COLO668 (cell line): ENCODE data around the gene ZC2HC1C.

ENCODE experiments used
- DNase-seq: peaks from one replicate; lab custom pipeline; 2025; ENCODE audit not compliant: unreplicated experiment; lab: John Stamatoyannopoulos, UW

Gene ZC2HC1C

DNA sequence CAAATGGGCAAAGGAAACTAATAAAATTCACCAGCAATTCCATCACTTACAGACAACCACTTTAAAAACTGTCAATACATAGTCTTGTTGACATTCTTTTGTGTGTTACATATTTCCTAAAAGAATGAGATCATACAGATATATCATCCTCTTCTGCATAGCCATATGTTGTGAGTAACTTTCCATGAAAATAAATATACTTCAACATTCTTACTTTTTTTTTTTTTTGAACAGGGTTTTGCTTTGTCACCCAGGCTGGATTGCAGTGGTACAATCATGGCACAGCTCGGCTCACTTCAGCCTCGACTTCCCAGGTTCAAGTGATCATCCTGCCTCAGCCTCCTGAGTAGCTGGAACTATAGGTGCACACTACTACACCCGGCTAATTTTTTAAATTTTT lies 20.9 kb downstream of the ZC2HC1C start:
- DNase-seq = no peak

DNA sequence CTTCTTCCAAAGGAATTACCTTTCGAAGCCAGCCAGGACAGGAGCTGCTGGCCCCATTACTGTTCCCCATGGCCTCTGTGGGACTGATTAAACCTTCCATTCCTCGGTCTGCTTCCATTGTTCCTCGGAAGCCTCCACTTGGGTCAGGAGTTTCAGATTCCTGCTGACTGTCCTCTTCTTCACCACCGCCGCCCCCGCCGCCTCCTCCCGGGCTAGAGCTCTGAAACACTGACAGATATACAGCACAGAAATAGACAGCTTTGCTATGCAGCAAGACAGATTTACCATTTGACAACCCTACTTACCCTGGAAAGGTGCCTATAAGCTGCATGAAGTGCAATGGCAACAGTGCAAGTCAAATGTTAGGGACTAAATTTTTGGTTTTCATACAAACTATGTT lies 21.8 kb downstream of the ZC2HC1C start:
- no peak for DNase-seq

- no peak for DNase-seq
These were observed 23.3 kb downstream of the ZC2HC1C start for GRCh38 chr14:75092698-75093097.

DNA sequence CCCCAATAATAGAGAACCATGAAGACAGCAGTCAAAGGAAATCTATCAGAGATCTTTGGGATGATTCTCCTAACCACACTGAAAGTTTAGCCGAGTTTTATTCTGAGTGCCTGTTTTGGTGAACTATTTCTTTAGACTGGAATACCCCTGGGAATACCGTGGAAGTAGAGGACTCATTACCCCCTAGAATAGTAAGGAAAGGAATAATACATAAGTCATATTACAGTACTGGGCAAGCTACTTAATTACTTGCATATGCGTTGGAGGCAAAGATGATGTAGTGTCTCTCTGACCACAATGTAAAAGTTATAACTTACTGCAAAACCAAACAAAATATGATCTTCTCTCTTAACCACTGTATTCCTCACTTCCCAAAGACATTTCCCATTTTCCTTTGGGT lies 25.5 kb downstream of the ZC2HC1C start:
- DNase-seq = no peak

GRCh38 chr14:75095690-75096089 lies 26.2 kb downstream of the ZC2HC1C start:
- no peak for DNase-seq

DNA sequence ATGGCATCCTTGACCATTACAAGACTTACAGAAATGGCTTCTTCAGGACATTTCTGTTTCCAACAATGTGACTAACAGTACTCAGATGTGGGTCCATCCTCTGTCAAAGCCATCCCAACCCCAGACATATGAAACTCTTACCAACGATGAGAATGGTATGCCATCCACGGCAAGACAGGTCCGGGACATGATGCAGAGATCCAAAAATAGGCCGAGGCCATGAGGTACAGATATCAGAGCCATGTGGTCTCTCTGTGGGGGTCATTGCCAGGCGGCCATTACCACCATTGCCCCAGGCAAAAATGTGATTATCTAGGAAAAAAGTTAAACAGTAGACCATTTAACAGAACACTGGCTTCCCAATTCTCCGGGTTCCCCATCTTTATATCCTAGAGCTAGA lies 27.5 kb downstream of the ZC2HC1C start:
- DNase-seq = no peak

GRCh38 chr14:75098212-75098611 lies 28.8 kb downstream of the ZC2HC1C start:
- DNase-seq = no peak

DNA sequence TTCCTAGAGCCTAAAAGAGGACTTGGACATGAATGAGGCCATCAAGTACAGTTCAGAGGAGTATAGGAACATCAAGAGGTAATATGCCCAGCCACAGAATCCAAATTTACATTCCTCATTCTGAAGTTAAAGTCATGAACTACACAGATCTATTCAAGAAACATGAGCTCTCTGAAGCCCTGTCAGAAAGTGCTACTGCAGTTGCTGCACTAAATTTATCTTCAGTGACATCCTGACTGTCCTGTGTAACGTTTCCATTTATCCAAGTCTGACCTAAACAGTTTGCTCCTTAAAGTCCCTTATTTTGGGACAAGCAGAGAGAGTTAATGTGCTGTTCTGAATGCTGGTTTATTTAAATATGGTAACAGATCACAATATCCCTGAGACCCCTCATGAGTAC lies 29.2 kb downstream of the ZC2HC1C start:
- no peak for DNase-seq

- DNase-seq = peak; percentile 21
These were observed 32.0 kb downstream of the ZC2HC1C start for GRCh38 chr14:75101491-75101890.

DNA sequence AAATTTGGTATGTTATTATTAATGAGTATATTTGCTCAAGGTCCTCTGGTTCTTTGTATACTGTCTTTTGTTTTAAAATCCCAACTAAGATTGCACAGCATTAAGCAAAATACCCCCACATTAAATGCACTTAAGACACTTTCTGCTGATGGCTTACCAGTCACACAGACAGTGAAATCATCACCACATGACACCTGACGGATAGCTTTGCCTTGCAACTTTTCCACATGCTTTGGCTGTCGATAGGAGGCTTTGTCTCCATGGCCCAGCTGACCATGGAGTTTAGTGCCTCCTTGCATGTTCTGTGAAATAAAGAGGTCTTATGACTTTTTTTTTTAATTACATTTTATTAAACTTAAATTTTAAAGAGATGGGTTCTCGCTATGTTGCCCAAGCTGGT lies 37.7 kb downstream of the ZC2HC1C start:
- DNase-seq = no peak

GRCh38 chr14:75109877-75110276 lies 40.4 kb downstream of the ZC2HC1C start:
- no peak for DNase-seq

DNA sequence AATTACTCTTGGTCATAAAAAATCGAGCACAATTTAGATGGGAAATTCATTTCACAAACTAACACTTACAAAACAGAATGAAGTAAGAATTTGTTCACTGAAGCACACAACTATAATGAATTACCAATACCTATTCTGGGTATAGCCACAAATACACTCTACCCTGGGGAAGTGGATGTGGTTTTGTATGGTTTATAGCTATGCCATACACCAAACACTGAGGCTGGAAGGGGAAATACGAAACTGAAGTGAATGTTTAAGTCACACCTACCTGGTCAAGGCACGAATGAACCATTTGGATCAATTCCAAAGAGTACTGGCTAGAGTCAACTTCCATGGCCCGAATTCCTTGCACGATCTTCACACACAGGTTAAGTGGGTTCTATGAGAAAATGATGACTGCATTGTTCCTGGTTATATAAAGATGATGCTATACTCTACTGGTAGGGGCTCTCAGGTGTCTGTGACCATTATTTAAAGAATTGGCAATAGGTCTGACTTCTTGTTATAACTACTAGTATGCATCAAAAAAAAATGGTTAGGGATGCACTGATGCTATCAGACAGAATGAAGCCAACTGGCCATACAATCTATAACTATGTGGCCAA lies 44.6 kb downstream of the ZC2HC1C start:
- DNase-seq = no peak

DNA sequence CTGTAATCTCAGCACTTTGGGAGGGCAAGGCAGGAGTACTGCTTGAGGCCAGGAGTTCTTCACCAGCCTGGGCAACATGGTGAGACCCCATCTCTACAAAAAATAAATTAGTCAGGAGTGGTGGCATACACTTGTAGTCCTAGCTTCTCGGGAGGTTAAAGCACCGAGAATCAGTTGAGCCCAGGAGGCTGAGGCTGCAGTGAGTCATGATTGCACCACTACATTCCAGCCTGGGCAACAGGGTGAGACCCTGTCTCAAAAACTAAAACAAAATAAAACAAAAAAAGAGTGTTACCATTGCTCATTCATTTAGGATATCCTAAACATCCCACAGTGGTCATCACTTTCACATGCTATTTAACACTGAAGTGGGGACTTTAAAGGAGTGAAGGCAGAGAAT lies 49.6 kb downstream of the ZC2HC1C start:
- no peak for DNase-seq

DNA sequence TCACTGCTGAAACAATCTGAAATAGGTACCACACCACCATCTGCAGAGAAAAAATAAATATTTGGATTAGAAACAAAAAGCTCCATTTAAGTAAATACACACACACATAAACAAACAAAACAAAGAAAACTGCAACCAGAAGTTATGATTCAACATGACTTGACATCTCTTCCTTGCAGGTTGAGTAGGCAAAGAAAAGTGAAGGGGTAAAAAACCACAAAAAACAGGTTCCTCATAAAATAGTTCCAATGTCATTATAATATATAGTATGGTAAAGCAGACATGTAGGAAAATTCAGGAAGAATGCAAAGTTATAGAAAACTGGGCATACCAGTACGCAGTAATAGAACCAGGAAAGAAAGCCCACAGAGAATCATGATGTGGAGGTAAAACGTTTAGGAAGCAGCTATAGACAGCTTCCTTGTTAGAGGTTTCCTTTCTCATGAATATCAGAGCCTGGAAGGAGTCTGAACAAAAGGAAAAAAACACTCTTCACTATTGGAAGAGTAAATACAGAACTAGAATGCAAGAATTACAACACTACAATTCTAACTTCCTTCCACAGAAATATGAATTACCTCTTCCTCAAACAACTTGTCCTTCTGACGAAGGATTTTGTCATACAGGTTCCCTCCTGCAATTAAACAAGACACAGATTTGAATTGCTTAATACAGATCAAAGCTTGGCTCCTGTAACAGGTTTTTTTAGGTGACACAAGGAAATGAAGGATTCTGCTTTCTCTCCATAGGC lies 51.3 kb downstream of the ZC2HC1C start:
- DNase-seq = no peak

DNA sequence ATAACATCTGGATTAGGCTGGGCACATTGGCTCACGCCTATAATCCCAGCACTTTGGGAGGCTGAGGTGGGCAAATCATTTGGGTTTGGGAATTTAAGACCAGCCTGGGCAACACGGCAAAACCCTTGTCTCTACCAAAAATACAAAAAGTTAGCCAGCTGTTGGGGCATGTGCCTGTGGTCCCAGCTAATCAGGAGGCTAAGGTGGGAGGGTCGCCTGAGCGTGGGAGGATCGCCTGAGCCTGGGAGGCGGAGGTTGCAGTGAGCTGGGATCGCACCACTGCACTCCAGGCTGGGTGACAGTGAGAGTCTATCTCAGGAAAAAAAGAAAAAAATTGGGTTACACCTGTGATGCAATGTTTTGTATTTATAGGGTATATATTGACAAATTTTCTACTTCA lies 52.1 kb downstream of the ZC2HC1C start:
- DNase-seq = no peak

- no peak for DNase-seq
These were observed 54.5 kb downstream of the ZC2HC1C start for GRCh38 chr14:75123991-75124390.

- DNase-seq = no peak
These were observed 56.2 kb downstream of the ZC2HC1C start for GRCh38 chr14:75125617-75126016.

- no peak for DNase-seq
These were observed 56.7 kb downstream of the ZC2HC1C start for GRCh38 chr14:75126121-75126544.

GRCh38 chr14:75126679-75127473 lies 57.4 kb downstream of the ZC2HC1C start, which contains the start of gene NEK9:
Gene NEK9, minus strand, starts transcription at chr14:75127048. Its CDS starts 127 bp downstream, at chr14:75126921.
- peak; percentile 91 for DNase-seq

GRCh38 chr14:75127474-75127820 lies 58.0 kb downstream of the ZC2HC1C start:
- peak; percentile 43 for DNase-seq

- no peak for DNase-seq
These were observed 58.6 kb downstream of the ZC2HC1C start for GRCh38 chr14:75127903-75128595.
